GM21786 (cell line): ENCODE measurements around the gene CLTRN.
"Not testable (repeated sequence)": the region's sequence is repeated elsewhere in the genome, so short reads cannot be mapped to it uniquely, and the experiment has no call there.

Experiments used
- ATAC-seq: cut with Tn5 transposase; IDR thresholded peaks from one replicate; pipeline ENCODE4 v1.9.1; 2021; ENCODE audit not compliant: unreplicated experiment

The CLTRN gene, protein sequence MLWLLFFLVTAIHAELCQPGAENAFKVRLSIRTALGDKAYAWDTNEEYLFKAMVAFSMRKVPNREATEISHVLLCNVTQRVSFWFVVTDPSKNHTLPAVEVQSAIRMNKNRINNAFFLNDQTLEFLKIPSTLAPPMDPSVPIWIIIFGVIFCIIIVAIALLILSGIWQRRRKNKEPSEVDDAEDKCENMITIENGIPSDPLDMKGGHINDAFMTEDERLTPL

DNA sequence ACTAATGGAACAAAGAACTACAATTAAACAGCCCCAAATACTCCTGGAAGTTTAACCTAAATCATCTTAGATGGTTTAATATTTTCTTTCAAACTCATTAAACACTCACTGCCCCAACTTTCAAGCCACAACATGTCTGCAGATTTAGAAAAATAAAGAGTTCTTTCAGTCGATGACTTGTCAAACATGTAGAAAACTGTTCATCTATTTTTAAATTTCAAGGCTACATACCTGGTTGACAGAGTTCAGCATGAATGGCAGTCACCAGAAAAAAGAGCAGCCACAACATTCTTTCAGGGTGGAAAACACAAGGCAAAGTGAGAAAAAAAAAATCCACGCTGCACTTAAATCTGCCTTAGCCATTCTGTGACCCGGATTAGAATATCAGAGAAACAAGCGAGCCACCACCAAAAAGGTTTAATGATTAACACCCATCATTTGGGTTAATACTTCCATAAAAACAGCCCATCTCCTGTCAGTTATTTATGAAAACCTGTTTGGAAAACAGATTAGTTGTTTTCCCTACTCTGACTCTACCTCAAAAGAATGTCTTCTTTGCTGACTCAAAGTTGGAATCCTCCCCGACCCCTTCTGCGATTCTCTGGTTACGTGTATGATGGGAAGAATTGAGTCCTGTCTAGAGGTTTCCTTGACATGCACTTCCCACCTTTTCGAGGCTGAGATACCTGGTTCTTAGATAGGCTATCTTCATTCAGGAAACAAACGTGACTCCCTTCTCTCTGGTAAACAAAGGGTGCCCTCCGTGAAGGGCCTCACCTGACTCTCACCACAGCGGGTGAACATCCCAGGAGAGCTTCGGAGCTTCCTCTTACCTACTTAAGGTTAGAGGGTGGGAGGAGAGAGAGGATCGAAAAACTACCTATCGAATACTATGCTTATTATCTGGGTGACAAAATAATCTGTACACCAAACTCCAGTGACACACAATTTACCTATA lies at the start of gene CLTRN:
CLTRN (minus strand) TSS at position 319 of the 958 bp plus-strand sequence; CDS start at position 289, 30 bp downstream.
- no peak for ATAC-seq

DNA sequence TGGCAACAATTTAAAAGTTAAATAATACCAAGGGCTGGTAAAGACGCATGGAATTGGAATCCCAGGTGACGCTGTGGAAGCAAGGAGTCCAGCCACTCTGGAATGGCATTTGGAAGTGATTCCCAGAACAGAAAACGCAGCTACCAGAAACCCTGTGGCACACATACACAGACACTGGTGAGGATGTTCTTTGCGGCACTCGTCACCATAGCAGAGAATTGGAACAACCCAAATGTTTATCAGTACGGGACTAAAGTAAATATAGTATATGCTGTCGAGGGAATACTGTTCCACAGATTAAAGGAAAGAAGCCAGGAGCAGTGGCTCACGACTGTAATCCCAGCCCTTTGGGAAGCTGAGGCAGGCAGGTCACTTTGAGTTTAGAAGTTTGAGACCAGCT lies 39.7 kb upstream of the CLTRN start:
- not testable (repeated sequence) for ATAC-seq

DNA sequence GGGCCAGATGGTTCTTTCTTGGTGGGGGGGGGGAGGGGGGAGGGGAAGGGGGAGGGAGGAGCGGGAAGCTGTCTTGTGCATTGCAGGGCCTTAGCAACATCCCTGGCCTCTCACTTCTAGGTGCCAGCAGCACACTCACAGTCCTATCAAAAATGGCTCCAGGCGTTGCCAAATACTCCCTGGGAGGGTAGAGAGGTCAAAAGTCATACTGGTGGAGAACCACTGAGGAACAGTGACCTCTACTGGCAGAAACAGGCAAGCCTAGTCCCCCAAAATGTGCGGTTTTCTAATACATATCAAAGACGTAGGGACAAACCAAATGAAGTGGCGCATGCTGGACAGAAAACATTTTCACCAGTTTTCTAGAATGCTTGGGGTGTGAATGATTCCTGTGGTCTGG lies 39.2 kb upstream of the CLTRN start:
- ATAC-seq = not testable (repeated sequence)

DNA sequence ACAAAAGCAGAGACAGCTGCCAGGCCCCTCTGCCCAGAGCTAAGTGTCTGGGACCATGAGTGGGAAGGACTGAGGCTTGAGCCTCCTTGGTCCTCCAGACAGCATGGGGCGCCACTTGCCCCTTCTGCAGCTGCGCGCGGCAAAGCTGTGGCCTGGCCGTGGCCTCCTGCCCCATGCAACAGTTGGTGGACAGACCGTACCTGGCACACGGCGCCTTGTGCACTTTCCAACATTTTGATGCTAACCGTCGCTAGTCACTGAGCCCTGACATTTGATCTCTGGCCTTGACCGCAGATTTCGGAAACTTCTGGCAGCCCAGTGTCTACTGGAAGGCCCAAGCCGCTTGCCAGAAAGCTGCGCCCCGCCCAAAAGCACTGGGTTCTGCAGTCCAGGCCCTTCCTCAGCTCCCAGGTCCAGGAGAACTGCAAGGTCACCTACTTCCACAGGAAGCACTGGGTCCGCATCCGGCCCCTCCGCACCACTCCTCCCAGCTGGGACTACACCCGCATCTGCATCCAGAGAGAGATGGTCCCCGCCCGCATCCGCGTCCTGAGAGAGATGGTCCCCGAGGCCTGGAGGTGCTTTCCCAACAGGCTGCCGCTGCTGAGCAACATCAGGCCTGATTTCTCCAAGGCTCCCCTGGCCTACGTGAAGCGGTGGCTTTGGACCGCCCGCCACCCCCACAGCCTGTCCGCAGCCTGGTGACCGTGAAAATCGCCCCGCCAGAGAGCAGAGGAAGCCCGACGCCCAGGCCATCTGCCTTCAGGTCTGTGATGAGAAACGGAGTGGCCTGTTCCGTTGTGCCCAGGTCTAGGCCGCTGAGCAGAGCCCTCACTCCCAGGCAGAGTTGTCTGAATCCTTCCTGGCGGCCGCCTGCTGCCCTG lies 38.1 kb upstream of the CLTRN start:
- no peak for ATAC-seq

DNA sequence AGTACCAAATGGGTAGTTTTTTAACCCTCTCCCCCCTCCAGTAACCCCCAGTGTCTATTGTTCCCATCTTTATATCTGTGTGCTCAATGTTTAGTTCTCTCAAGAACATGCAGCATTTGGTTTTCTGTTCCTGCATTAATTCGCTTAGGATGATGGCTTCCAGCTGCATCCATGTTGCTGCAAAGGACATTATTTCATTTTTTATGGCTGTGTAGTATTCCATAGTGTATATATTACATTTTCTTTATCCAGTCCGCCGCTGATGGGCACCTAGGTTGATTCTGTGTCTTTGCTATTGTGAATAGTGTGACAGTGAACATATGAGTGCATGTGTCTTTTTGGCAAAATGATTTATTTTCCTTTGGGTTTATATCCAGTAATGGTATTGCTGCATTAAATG lies 31.9 kb upstream of the CLTRN start:
- no peak for ATAC-seq

DNA sequence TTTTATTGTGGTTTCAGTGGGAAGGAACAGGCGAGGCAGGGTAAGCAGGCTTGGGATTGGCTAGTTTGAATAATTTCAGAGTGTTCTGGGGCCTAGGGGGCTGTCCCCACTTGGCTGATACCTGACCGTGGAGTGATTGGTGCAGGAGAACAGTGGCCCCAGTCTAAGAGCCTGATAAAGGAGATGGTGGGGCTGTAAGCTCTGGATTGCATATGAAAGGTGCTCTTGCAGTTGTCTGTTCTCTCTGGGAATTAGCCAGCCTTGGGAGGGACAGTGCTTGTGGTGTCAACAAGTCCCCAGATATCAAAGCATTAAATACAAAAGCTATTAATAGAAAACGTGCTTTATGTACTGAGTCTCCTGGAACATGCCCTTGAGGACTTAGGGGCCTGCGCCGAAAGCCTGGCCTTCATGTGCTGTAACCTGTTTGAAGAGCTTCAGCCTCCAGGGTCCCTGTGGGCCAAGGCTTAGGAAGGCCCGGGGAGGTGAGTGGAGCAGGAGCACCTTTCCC lies 30.4 kb upstream of the CLTRN start:
- no peak for ATAC-seq

DNA sequence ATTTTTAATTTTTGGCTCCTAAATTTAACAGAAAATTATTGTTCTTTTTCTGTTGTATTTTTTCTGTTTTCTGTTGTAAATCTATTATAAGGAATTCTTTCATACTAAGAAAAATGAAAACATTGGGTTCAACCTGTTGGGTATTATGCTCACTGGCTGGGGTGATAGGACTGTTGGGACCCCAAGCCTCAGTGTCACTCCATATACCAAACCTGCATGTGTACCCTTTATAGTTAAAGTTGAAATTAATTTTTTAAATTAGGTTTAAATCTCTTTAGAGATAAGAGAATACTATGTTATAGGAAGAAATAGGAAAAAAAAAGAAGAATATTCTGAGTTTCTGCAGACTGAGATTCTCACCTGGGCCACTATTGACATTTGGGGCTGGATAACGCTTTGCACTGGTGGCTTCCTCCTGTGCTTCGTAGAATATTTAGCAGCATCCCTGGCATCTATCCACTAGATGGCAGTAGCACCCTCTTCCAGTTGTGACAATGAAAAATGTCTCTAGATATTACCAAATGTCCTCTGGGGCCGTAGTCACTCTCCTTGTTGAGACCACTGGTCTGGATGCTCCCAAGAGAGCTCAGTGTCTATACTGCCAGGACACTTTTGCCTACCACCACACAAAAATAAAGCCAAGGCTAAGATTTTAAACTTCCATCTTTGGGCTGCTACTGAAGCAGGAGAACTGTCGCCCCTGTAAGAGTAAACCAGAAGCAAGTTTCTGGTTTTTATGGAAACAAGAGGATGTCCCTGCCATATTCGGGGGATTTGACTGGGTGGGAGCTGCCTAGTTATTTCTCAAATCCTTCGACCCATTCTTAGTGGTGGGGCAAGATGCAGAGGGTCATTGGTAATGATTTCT lies 22.4 kb upstream of the CLTRN start:
- peak; percentile 93 for ATAC-seq

DNA sequence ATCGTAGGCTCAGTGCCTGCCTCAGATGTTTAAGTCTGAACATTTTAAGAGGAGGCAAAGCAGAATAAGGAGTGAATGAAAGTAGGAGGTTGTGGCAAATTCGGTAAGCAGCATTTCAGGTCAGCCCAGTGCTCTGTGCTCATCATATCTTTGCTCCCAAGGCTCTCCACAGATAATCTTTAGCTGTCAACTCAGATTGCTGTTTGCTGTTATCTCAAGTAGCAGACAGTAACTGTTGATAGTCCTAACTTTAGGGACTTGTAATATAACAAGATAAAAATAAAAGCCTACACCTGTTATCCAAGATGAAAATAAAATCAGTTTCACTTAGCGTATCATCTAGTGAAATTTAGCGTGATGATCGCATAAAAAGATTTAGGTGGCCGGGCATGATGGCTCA lies 18.6 kb upstream of the CLTRN start:
- ATAC-seq = no peak

DNA sequence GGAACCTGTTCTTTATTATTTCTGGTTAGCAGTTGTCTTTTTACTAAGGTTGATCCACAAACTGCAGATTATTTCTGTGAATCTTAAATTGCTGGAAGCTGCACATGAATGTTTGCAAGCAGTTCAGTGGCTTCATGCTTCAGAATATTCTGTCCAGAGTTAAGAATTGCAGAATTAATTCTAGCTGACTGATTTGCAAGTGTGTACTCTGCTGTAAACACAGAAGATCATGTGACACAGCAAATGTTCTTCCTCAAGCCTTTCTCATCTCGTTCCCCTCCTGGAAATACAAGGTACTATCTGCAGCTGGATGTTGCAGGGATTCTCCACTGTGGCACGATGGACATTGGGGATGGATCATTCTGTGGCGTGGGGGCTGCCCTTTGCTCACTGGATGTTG lies 16.8 kb upstream of the CLTRN start:
- no peak for ATAC-seq

DNA sequence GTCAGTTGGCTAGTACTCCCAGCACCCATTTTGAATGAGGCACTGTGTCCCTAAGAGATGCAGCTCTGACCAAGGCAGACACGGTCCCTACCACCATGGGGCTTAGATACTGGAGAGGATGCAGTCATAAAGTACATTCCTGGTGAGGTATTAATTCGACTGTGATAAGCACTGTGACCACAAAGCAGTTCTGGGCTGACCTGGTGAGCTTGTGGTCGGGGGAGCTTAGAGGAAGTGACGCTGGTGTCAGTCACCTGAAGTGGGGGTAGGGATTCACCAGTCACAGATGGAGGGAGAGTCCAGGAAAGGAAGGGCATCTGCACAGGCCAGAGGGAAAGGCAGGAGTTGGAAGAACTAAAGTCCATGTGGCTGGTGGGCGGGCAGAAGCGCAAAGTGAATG lies 15.8 kb upstream of the CLTRN start:
- no peak for ATAC-seq

DNA sequence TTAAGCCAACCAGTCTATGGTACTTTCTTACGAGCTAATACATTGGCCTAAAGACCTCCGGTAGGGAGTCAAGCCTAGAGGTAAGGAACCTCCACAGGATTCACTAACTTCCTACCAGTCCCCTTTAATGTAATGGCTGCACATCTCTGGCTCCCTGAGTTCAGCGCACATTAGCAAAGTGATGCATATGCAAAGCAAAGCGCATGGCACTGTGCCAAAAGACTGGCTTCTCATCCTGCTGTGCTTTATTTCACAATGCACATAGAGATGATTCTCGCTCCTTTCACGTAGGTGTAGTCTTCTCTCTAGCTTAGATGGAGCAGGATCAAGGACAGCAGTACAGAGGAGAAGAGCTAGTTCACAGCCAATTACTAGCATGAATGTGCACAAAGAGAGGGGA lies 14.6 kb upstream of the CLTRN start:
- no peak for ATAC-seq

DNA sequence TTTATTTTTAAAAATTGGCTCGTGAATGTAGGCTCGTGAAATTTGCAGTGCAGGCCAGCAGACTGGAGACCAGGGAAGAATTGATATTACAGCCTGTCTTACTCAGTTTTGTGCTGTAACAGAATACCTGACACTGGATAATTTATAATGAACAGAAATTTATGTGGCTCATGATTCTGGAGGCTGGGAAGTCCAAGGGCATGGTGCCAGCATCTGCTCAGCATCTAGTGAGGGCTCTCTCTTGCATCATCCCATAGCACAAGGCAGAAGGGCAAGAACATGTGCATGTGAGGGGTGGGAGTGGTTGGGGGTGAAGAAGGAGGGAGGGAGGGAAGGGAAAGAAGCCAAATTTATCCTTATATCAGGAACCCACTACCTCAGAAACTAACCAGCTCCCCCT lies 13.7 kb upstream of the CLTRN start:
- ATAC-seq = no peak

DNA sequence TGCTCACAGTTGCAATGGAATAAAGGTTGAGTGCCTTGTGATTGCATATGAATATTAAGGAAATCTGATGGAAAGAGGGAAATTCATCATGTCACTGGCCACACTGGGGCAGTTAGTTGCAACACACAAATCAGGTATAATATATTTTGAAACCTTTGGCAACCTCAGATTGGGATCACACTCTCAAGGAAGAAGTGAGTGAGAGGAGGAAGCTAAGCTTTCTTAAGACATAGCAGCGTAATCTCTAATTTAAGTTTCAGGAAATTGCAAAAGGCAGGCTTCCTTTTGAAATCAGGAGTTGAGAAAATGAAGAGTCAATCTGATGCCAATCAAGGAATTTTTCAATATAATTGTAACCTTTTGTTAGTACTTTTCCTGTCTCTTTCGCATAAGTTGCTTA lies 12.3 kb upstream of the CLTRN start:
- ATAC-seq = no peak

DNA sequence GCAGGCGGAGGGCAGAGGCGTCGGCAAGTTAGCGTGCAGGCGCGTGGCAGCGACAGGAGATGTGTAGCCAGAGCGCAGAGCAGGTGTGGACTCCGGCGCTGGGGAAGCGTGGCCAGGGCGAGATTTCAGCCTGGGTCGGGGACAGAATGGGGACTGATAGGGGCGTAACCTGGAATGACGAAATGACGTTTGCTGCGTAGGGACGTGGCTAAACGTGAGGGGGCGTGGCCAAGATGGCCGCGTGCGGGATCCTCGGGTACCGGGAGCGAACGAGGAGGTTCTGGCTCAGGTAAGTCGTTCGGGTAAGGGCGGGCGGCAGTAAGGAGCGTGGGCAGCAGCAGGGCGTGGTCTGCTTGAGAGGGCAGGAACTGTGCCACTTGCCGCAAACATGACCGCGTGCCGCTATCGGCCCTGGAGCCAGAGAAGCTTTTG lies 10.9 kb upstream of the CLTRN start:
- ATAC-seq = peak; percentile 66

DNA sequence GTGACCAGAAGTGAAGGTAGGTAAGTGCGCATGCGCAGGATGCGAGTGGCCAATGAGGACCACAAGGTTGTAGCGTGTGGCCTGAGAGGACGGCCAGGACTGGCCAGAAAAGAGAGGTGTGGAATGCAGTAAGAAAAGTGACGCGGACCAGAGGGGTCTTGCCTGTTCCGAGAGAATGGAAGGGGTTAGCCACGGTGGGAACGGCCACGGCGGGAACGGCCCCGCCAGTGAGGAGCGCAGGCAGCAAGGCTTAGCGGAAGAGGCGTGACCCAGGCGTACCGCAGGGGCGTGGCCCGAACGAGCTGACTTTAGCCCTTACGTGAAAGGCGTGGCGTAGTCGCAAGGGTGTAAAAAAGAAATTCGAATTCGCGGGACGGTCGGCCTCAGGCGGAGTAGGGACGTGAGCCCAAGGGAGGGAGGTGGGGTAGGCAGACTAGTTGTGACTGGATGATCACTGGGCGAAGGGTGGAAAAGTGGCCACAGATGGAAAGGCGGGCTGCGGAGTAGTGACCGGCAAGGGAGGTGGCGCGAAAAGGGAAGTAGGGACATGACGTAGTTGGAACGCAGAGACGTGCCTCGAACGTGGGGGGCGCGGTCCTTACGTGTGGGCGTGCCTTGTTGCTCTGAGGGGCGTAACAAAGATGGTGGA lies 10.4 kb upstream of the CLTRN start:
- peak; percentile 84 for ATAC-seq

DNA sequence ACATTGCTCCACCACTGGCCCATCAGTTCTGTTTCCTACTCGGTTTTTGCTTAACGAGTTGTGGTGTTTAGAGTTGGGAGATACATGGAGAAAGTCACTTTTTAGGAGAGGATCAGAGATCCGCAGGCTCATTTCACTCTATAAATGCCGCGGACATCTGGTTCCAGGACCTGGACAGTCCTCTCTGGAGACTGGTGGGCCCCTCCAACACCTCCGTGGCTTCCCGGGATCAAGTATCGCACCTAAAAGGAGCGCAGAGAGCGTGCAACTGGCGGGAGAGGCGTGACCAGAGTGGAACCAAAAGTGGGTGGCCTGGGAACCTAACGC lies 9.9 kb upstream of the CLTRN start:
- no peak for ATAC-seq

DNA sequence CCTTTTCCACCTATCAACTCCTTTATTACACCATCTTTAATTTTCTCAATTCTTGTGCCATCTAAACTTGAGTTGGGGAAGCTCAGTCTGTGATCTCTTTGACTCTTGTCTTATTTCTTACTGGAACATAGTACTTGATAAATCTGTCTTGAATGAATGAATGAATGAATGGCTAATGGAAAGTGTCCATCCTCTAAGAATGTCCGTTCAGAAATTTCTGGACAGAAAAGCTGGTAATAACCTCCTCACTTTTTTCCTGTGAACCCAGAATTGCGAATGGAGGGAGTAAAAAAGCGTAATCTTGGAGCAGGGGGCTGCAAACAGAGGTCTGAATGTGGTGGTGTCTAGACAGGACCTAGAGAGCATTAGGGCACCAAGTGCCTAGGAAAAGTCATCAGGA lies 9.4 kb upstream of the CLTRN start:
- ATAC-seq = no peak

DNA sequence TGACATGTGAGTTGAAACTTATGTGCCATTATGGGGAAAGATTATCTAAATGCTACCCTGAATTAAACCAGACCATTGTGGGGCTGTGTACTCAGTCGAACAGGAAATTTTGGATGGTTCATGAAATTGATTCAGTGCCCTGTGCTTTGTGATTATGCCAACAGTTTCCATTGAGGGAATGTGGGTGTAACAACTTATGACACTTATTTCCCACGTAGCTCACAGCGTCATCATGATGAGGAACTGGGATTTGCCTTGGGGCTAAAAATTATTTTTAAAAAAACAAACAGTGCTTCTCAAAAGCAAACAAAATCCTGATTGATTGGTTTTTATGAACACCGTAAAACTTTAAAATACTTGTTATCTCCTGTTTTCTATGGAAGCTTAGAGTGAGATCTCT lies 8.3 kb upstream of the CLTRN start:
- ATAC-seq = no peak

DNA sequence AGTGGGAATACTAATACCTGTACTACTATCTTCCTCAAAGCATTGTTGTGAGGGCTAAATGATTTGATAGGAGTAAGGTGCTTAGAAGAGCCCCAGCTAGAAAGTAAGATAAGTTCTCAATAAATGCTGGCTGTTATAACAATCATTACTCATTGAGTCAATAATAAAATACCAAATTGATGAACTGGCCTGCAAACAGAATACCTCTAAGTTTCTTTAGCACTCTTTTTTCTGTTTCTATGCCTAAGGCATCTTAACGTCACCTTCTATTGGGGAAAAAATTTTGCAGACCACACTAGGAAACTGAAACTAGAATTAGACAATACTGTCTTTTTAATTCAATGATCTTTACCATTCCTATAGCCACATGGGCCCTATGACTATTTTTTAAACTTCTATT lies 1.2 kb downstream of the CLTRN start:
- ATAC-seq = no peak

DNA sequence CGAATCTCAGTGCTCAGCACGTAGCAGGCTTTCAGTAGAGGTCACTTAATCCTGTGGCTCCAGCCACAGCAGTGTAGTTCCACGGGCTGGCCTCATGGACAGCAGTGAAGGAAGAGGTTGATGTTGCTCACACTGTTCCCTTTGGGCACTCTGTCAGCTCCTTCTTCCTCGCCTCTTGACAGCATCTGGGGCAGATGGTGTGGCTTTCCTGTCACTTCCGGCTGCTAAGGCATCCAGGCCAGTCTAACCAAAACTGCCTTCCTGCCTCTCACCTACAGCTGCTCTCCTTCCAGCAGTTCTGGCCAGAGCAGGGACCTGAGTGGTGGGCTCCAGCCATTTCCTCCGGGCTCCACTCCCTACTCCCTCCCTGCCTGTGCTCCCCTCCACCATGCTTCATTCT lies 9.8 kb downstream of the CLTRN start:
- ATAC-seq = not testable (repeated sequence)
